A172 (cell line): ENCODE results near the gene AGPAT3. TPM values are rescaled to one million over a fixed set of nuclear protein-coding genes. Genes with fewer than 3 reads are reported as not detected.

ENCODE experiments used
- DNase-seq: peaks from one replicate; pipeline ENCODE4 v3.0.0-alpha.2; 2015; ENCODE audit warnings: low spot score
- total RNA-seq: library from RNA; depleted of rRNA; stranded (reverse); fragments of >200 nt; shearing (Covaris generic); gene quantifications from 2 replicates; pipeline ENCODE4 v1.2.3, GENCODE V29; 2014

AGPAT3 gene
- total RNA-seq, 1 experiment from 2014 or later, result 73.4 TPM

DNA sequence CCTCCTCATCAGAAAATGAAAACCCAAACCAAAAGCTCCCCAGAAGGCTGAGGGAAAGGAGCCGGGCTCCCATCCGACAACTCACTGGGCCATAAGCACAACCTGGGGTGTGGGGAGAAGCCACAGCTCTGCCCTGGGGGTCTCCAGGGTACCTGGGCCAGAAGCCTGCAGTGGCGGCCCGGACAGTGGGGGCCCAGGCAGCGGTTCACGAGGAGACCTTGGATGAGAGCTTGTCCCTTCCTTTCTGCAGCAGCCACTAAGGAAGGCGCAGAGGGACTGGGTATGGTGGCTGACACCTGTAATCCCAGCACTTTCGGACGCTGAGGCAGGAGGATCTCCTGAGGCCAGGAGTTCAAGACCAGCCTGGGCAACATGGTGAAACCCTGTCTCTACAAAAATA, 129.6 kb downstream of the AGPAT3 start:
- DNase-seq, result no peak

DNA sequence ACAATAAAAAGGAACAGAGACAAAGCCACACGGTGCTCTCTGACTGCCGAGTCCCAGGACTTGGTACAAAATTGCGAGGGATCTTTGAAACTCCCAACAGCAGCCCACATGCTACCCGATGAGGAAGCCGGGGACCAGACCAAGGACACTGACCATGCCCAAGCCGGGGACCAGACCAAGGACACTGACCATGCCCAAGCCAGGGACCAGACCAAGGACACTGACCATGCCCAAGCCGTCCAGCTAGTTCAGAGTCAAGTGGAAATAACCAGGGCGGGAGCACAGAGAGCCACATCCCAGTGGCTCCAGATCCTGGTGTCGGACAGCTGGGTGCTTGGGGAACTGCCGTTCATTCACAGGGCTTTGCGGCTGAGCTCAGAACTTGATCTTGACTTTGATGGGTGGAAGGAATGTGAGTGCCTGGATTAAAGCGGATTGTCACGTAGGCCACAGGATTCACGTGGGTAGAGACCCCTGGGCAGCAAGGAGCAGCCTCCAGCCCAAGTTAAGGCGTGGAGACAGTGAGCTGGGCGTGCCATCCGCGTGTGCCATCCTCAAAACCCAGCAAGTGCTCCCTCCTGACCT, 130.6 kb downstream of the AGPAT3 start:
- no peak for DNase-seq

DNA sequence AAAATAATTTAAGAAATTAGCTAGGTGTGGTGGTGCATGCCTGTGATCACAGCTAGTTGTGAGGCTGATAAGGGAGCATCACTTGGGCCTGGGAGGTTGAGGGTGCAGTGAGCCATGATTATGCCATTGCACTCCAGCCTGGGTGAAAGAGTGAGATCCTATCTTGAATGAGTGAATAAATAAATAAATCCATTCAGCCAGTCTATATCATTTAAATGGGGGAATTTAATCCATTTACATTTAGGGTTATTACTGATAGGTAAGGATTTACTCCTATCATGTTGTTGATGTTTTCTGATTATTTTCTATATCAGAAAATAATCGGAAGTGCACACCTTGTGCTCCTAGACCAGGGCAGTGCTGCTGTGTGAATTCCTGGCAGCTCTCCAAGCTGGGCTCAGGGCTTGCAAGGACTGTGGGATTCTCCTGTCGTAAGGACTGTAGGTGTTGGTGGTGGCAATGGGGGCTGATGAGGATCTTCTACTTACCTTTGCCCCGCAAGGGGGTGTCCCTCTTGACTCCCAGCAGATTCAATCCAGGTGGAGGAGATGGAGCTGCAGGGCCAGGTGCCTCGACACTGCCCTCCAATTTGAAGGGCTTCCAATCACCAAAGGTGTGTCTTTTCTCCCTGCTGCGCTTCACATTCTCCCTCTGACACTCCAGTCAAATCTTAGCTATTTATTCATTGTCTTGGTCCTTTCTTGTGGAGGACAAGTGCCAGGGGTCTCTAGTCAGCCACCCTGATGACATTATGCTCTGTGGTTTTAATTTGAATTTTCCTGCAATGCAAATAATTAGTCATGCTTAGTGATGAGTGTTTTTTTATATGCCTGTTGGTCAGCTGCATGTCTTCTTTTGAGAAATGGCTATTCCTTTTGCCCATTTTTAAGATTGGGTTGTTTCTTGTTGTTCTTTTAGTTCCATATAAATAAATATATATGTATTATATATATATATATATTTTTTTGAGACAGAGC, 133.0 kb downstream of the AGPAT3 start:
- no peak for DNase-seq

DNA sequence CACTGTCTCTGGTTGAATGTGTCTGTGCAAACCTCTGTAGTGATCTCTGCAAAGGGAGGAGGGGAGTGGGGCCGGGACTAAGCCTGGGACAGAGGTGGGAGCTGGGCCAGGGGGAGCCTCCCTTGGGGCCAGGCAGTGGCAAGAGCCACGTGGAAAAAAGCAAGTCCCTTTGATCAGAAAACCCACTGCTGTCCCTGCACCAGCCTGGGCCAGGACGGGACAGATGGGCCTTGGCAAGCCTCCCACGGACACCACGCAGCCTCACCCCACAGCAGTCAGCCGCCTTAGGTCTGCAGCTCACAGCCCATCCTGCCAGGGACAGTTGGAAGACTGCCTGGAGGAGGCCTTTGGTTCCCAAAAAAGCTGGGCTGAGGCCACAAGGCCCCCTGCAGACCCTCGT, 135.3 kb downstream of the AGPAT3 start:
- DNase-seq, result no peak

DNA sequence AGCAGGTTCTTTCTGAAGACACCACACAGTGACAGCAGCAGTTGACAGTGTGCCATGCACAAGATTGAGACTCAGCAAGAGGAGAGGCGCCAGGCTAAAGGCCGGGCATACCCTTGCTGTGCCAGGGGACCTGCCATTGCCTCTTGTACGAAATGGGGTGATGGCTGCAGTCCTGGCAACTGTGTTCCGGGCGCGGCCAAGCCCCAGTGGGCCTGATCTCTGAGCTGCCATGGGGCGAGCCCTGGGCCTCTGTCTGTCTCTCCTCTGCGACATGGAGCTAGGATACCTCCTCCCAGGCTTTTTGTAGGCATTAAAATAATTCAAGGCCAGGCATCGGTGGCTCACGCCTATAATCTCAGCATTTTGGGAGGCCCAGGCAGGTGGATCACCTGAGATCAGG, 137.5 kb downstream of the AGPAT3 start:
- no peak for DNase-seq

DNA sequence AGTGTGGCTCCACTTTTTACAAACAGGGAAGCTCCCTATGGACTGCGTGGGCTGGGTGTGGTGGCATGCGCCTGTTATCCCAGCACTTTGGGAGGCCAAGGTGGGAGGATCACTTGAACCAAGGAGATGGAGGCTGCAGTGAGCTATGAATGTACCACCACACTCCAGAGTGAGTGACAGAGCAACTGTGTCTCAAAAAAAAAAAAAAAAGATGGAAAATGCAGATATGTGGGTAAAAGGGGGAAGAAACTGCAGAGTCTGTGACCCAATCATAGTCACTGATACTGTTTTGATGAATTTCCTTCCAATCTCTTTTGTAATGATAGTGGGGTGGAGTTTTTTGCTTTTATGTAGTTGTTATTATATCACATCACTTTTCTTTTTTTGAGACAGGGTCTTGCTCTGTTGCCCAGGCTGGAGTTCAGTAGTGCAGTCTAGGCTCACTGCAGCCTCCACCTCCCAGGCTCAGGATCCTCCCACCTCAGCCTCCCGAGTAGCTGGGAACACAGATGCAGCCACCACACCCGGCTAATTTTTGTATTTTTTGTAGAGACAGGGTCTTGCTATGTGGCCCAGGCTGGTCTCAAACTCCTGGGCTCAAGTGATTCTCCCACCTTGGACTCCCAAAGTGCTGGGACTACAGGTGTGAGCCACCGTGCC, 138.4 kb downstream of the AGPAT3 start:
- no peak for DNase-seq

DNA sequence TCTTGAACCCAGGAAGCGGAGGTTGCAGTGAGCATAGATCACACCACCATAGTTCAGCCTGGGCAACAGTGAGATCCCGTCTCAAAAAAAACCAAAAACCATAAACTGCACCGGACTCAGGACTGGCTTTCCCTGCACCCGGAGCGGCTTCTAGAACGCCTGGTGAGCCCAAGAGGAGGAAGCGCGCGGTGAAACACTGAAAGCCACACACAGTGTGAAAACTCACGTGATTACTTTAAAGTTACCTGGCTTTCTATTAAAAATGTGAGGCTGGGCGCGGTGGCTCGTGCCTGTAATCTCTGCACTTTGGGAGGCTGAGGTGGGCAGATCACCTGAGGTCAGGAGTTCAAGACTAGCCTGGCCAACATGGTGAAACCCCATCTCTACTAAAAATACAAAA, 140.0 kb downstream of the AGPAT3 start:
- DNase-seq, result no peak

DNA sequence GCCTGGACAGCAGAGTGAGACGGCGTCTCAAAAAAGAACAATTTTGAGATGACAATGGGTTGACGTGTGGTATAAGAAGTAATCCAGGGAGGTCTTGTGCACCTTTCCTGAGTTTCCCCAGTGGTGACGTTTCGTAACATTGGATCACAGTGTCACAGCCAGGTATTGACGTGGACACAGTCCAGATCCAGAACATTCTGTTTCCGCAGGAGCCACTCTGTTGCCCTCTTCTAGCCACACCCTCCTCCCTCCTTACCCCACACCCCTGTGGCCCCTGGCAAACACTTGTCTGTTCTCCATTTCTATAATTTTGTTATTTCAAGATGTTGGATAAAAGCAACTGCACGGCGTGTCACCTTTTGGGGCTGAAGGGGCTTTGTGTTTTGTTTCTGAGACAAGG, 140.6 kb downstream of the AGPAT3 start:
- DNase-seq, result no peak

DNA sequence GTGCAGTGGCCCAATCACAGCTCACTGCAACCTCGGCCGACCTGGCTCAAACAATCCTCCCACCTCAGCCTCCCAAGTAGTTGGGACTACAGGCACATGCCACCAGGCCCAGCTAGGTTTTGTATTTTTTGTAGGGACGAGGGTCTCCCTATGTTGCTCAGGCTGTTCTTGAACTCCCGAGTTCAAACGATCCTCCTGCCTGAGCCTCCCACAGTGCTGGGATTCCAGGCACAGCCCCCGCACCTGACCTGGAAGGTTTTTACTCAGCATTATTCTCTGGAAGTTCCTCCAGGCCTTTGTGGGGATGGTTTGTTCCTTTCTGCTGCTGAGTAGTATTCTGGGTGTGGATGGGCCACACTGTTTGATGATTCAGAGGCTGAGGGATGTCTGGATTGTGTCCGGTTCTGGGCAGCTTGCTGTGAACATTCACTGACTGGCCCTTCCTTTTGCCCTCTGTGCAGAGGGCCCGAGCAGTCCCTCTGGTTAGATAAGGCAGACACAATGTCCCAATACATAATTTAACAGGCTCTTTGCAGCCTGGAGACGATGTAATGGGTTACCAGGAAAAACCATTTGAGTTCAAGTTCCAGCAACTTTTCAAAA, 141.1 kb downstream of the AGPAT3 start:
- DNase-seq, result peak; percentile 97

DNA sequence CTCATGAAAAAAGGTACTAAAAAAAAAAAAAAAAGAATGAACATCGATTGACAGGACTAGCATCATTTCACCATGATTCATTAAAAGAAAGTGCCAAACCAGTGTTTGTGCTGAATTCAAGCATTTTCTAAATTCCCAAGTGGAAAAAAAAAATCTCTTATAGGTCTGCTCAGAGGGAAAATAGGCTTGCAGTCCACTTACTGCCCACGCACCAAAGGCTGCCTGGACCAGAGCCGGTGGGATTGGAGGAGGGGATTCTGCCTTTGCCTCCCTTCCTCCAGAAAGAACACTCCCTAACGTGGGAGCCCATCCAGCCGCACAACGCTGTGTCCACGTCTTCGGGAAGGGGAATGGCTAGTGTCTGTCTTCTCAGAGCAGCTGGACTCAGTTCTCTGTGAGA, 141.6 kb downstream of the AGPAT3 start:
- DNase-seq, result peak; percentile 34

DNA sequence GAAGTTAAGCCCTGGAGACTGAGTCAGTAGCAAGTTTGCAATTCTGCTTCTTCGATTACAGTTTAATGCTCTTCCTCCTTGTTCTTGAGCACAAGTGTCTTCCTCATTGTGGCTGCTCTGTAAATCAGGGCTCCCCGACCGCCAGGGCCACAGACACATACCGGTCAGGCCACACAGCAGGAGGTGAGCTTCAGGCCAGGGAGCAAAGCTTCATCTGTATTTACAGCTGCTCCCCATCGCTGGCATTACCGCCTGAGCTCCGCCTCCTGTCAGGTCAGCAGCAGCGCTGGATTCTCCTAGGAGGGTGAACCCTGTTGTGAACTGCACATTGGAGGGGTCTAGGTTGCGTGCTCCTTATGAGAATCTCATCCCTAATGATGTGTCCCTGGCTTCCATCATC, 145.4 kb downstream of the AGPAT3 start:
- DNase-seq, result no peak

DNA sequence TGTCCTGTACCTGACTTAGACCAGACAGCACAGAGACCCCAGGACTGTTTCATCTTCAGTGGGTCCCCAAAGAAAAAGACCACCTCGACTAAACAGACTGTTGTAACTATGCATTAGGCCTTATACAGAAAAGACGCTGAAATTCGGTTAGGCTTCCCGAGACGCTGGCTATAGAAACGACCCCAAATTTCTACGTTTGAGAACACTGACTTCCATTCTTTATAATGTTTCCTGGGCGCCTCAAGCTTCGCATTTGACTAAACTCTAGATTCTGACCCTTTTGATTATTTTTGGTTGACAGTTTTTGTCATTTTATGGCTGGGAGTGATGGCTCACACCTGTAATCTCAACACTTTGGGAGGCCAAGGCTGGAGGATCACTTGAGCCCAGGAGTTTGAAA, 146.1 kb downstream of the AGPAT3 start:
- DNase-seq, result no peak

DNA sequence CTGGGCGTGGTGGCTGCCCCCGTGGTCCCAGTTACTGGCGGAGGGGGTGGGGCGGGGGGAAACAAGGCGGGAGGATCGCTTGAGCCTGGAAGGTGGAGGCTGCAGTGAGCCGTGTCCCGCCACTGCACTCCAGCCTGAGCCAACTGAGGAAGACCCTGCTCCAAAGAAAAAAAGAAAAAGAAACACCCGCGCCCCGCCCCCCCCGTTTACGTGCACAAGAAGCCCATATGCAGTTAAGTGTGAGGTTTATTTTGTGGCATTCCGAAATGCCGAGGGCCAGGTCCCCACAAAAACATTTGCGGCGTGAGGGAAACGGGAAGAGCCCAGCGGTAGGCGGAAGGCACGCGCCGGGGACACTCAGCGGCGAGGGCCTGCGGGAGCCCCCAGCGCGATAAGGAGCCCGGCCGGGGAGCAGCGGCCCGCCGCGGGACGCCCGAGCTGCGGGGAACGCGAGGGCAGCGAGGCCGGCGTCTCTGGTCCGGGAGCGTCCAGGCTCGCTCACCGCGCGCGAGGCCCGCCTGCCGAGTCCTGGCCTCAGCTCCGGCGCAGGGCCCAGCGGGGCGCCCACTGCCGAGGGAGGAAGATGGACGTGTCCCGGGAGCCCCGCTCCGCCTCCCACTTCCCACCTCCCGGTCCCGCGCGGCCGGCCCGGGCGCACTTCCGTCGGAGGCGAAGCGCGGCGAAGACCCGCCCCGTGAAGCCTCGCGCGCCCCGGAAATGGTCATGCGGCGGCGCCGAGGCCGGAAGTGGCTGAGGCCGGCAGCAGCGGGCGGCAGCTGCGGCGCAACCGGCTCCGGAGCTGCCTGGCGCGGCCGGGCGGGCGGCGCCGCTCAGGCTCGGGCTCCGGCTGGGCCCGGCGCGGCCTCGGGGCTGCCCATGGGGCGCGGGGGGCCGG, 146.8 kb downstream of the AGPAT3 start, which contains the start of gene TRAPPC10:
Gene TRAPPC10, plus strand, starts transcription at position 731 of the 895 bp plus-strand sequence. CDS start 185 bp downstream, outside the sequence.
- peak; percentile 78 for DNase-seq

DNA sequence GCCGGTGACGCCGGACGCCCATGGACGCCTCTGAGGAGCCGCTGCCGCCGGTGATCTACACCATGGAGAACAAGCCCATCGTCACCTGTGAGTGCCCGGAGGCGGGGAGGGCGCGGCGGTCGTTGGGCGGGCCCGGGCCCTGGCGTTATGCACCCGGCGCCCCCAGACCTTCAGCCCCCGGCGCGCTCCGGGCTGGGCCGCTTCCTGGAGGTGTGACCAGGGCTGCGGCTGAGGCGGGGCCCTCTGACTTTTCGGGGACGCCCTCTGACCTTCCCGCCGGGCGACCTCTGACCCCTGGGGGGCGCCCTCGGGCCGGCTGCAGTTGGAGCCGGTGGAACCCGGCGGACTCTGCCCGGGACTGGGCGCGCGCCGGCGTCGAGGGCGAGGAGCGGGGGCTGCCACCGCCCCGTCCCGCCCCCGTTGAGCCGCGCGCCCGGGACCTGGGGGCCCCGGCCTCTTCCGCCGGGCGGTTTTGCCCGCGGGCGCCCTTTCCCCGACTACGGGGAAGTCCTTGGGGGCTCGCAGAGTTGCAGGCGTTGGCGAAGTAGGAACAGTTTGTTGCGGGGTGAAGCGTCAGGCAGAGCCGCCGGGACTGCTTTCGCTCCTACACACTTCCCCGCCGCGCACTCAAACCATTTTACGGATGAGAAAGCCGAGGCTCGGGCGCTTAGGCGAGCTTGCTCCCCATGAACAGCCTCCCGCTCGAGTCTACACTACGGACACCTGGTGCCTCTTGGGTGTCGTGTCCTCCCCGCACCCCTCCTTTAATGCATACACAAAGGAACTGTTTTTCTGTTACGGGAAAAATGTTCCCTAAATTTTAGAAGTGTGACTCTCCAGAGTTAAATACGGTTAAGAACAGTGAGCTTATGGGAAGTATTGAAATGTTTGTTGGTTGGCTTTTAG, 147.7 kb downstream of the AGPAT3 start:
- DNase-seq, result no peak

DNA sequence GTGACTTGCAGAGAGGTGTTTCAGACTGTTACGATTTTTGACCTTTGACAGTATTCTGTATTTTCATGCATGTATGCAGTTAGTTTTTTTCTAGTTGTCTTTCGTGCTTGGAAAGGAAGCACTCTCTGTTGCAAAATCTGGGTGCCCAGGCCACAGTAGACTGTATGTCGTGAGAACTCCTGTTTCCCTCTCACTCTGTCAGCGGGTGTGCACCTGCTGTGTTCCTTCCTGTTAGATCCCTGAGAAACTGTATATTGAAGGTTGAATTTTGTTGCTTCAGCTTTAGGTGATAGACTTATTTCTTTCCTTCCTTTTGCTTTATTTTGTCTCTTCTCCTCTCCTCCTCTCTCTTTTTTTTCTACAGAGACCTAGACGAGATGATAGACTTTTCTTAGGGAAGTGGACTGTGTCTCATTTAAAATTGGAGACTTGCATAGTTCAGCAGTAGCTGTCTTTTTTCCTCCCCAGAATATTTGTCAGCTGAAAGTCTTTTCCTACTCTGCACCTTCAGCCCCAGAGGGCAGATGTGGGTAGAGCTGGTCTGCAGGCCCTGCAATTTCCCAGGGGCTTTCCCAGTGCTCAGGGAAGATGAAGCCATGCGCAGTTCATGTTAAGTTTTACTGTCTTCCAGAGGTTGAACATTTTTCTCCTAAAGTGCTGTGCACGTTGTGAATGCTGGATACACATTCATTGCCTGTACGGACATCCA, 148.5 kb downstream of the AGPAT3 start:
- DNase-seq, result no peak

DNA sequence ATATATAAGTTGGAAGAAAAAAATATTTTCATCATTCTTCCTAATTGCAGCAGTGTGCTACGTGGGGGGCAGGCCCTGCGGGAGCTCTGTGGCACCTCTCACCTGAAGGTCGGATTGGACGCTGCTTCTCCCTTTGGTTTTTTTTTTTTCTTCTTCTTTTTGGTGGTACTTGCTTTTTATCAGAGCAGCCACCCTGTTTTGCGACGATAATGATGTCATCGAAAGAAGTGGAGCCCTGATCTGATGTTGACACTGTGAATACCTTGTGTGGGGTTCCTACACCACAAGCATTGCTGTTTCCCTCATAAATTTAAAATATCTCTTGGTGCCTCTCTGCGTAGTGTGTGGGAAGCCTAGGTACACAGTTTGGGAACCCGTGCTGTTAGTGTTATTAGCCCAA, 152.6 kb downstream of the AGPAT3 start:
- DNase-seq, result no peak

DNA sequence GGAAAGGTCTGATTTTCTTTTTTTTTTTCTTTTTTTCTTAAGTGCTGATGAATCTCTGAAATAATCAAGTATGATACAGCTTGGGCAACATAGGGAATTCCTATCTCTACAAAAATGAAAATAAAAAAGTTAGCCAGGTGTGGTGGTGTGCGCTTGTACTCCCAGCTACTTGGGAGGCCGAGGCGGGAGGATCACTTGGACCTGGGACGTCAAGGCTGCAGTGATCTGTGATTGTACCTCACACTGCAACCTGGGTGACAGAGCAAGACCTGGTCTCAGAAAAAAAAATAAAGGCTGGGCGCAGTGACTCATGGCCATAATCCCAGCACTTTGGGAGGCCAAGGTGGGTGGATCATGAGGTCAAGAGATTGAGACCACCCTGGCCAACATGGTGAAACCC, 153.1 kb downstream of the AGPAT3 start:
- DNase-seq, result no peak

DNA sequence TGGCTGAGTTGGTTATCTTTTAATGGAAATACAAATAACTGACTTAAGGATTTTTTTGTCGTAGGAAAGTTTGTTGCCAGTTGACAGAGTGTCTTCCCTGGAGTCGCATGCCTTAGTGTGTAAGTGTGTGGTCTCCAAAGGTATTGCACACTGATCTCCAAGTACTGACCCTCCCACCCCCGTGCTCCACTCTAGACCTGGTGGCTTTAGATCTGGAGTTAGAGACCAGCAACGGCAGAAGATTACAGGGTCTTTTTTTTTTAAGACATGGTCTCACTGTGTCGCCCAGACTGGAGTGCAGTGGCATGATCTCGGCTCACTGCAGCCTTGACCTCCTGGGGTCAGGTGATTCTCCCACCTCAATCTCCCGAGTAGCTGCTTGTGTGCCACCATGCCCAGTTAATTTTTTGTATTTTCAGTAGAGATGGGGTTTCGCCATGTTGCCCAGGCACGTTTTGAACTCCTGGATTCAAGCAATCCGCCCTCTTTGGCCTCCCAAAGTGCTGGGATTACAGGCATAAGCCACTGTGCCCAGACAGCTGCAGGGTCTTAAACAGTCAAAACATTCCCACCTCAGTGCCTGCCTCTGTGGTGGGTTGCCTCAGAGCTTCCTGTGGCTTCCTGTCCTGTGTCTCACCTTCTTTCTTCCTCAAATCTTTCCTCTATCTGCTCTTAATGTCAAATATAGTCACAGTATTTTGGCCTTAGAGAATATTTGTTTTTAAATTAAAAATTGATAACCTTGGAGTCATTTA, 154.0 kb downstream of the AGPAT3 start:
- DNase-seq, result no peak

DNA sequence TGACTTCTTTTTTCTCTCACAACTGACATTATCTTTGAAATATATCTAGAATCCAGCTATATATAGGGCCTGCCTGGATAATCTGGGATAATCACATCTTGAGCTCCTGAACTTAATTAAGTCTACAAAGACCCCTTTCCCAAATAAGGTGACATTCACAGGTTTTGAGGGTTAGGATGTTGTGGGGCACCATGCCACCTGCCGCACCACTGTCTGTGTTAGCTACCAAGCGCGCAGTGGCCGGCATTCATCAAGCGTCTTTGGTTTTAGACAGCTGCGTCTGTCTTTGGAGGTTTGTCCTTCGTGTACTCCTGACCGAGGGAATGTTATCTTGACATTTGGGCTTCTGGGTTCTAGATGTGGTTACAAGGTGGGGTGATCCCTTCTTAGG, 154.5 kb downstream of the AGPAT3 start:
- no peak for DNase-seq
